Testis (tissue), 3 donors: Measurements from ENCODE around the gene ZNF778. TPM values are rescaled to one million over a fixed set of nuclear protein-coding genes. Genes with fewer than 3 reads are reported as not detected.

Source experiments
- DNase-seq: peaks from one replicate; pipeline ENCODE4 v3.0.0-alpha.2; 2019
- H3K27ac ChIP-seq, 2 donors: fragments of 200-600 bp; sonication (generic); one replicate each; pipeline ENCODE4 v1.5.1; 2019
- H3K27me3 ChIP-seq: fragments of 200-600 bp; sonication (generic); one replicate; pipeline ENCODE4 v1.5.1; 2019
- H3K36me3 ChIP-seq: fragments of 200-600 bp; sonication (generic); one replicate; pipeline ENCODE4 v1.5.1; 2017; ENCODE audit warnings: low read depth; ENCODE audit errors: missing control alignments
- H3K4me1 ChIP-seq: fragments of 200-600 bp; sonication (generic); one replicate; pipeline ENCODE4 v1.5.1; 2019
- H3K4me3 ChIP-seq, 2 donors: fragments of 200-600 bp; sonication (generic); one replicate each; pipeline ENCODE4 v1.5.1; 2017 to 2019
- H3K9me3 ChIP-seq: fragments of 200-600 bp; sonication (generic); one replicate; pipeline ENCODE4 v1.5.1; 2017
- CTCF ChIP-seq, 3 experiments: fragments of 450-650 bp in 2 of 3; fragments of 200-600 bp in 1 of 3; sonication (generic) in 1 of 3; IDR thresholded peaks; one replicate each; pipeline ENCODE4 v1.5.1; 2016 to 2019; ENCODE audit warnings: antibody characterized with exemption in 3 of 3, mild to moderate bottlenecking in 2 of 3, moderate library complexity in 1 of 3
- POLR2A ChIP-seq: fragments of 450-650 bp; IDR thresholded peaks from one replicate; pipeline ENCODE4 v1.6.1; 2017; ENCODE audit warnings: antibody characterized with exemption, mild to moderate bottlenecking, moderate library complexity
- WGBS, 2 donors: methylation state at CpG; one replicate each; pipeline ENCODE4 v1.1.5; 2018; 5-methylcytosine and 5-hydroxymethylcytosine counted together
- intact Hi-C: fragments of 100-400 bp; cut with DNase I; formaldehyde crosslinking; loops from one replicate; pipeline ENCODE4 v1.15.1; 2023; ENCODE audit warnings: low total_unique reads
- polyA plus RNA-seq: library from polyadenylated mRNA; stranded (reverse); fragments of 350-450 nt; fragmentation: Illumina TruSeq; extraction: RNeasy Lipid Tissue Mini Kit (QIAGEN cat#74804); gene quantifications from one replicate; pipeline ENCODE4 v1.2.3, GENCODE V29; 2014; ENCODE audit warnings: low read depth, low replicate concordance; ENCODE audit not compliant: insufficient read depth
- total RNA-seq, 2 donors: library from RNA; depleted of rRNA; stranded (reverse); fragments of >200 nt; gene quantifications; one replicate each; pipeline ENCODE4 v1.2.3, GENCODE V29; 2016

Gene ZNF778
- total and polyA plus RNA-seq, 3 donors from 2014 or later: 21.0 to 32.9 (median 29.8) TPM

- Histone ChIP-seq H3K36me3 (no peaks in the 10 kb centered on the region), H3K4me1 (peaks cover 14% of the 10 kb centered on the region), H3K9me3 (no peaks in the 10 kb centered on the region), H3K27me3 (no peaks in the 10 kb centered on the region), H3K27ac (peak overlapping the region in 1 of 2 donors; percentile 50), H3K4me3 (peak overlapping the region; percentile 21 to 36)
- WGBS, 2 donors: 75 to 87% methylated on average over 37 to 44 of the region's 44 CpGs
- no peak for DNase-seq
- intact Hi-C loops: no loop called here
- TF ChIP-seq POLR2A: no peak
- TF ChIP-seq CTCF (IDR thresholded peaks at IDR 0.05): no peak
Observed at GRCh38 chr16:89280546-89281188, 63.2 kb downstream of the ZNF778 start.

GRCh38 chr16:89281189-89281577 lies 63.7 kb downstream of the ZNF778 start:
- WGBS, 2 donors: 53 to 84% methylated on average over 28 of the region's 28 CpGs
- H3K36me3 ChIP-seq: no peaks in the 10 kb centered on the region

DNA sequence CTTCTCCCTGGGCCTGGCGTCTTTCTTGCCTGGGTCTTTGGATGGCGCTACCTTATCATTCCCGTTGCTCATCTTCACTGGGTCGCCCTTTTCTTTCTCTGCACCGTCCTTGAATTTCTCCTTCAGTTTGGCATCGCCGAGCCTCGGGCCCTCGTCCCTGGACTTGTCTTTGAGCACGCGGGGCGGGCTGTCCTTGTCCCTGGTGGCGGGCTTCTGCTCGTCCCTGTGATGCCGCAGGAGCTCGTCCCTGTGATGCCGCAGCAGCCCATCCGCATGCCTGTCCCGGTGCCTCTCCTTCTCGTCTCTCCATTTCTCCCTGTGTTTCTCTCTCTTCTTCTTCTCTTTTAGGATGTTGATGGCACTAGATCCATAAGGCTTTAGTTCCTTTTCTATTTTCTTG lies 64.3 kb downstream of the ZNF778 start:
- H3K9me3 ChIP-seq: no peaks in the 10 kb centered on the region
- no peaks in the 10 kb centered on the region for H3K27me3 ChIP-seq
- TF ChIP-seq CTCF (IDR thresholded peaks at IDR 0.05): no peak
- TF ChIP-seq POLR2A: no peak
- no peak overlapping the region for H3K4me3 ChIP-seq
- no peak overlapping the region for H3K27ac ChIP-seq
- no peaks in the 10 kb centered on the region for H3K36me3 ChIP-seq
- H3K4me1 ChIP-seq: peaks cover 13% of the 10 kb centered on the region
- DNase-seq: no peak
- 75 to 93% methylated on average over 20 of the region's 20 CpGs for WGBS, 2 donors
- intact Hi-C loops: no loop called here

More at GRCh38 chr16:89281189-89281577, 63.7 kb downstream of the ZNF778 start:
- H3K4me3 ChIP-seq: peak overlapping the region in 1 of 2 donors; percentile 36
- peaks cover 14% of the 10 kb centered on the region for H3K4me1 ChIP-seq
- H3K27me3 ChIP-seq: no peaks in the 10 kb centered on the region
- DNase-seq: no peak
- intact Hi-C loops: no loop called here
- H3K9me3 ChIP-seq: no peaks in the 10 kb centered on the region
- no peak overlapping the region for H3K27ac ChIP-seq
- TF ChIP-seq POLR2A: no peak
- no peak for TF ChIP-seq CTCF (IDR thresholded peaks at IDR 0.05)

DNA sequence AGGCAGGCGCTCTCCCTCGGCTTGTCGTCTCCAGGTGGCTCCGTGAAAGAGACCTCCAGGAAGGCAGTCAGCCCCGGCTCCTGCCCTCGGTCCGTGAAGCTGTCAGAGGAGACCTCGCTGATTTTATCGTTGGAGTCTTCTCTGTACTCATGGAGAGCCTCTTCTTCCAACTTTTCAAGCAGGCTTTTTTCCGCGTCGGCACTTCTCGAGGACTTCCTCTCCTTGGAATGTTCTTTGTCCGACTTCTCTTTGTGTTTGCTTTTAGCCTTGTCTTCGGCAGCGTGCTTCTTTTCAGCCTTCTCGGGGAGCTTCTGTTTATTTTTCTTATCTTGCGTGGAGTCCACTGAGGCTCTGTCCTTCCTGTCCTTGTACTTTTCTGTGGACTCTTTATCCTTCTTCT lies 65.0 kb downstream of the ZNF778 start:
- Histone ChIP-seq H3K36me3 (no peaks in the 10 kb centered on the region), H3K4me3 (no peak overlapping the region), H3K4me1 (peaks cover 7% of the 10 kb centered on the region), H3K9me3 (no peaks in the 10 kb centered on the region), H3K27ac (no peak overlapping the region), H3K27me3 (no peaks in the 10 kb centered on the region)
- WGBS, 2 donors: 85 to 95% methylated on average over 18 of the region's 18 CpGs
- no peak for DNase-seq
- TF ChIP-seq POLR2A (no peak), CTCF (IDR thresholded peaks at IDR 0.05) (no peak)
- intact Hi-C loops: no loop called here

DNA sequence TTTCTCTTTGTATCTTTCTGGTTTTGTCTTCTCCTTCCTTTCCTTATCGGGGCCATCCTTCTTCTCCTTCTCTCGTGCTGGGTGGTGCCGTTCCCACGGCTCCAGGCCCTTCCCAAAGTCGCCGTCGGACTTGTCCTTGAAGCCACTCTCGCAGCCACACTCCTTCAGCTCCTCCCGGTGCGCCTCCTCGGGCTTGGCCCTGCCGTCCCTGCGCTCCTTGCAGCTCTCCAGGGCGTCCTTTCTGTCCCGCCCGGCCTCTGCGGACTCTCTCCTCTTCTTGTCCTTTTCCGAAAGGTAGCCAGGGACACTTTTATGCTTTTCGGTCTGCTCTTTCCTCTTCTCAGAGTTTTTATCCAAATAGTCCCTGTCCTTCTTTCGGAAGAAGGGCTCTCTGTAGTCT lies 65.9 kb downstream of the ZNF778 start:
- intact Hi-C loops: no loop called here
- no peak for DNase-seq
- Histone ChIP-seq H3K36me3 (no peaks in the 10 kb centered on the region), H3K4me3 (no peak overlapping the region), H3K27me3 (no peaks in the 10 kb centered on the region), H3K9me3 (no peaks in the 10 kb centered on the region), H3K27ac (peak overlapping the region in 1 of 2 donors; percentile 5), H3K4me1 (no peaks in the 10 kb centered on the region)
- 72 to 77% methylated on average over 20 of the region's 20 CpGs for WGBS, 2 donors
- TF ChIP-seq CTCF (IDR thresholded peaks at IDR 0.05) (no peak), POLR2A (no peak)
